ENCODE results near the gene HEXIM2.

The HEXIM2 gene

GRCh38 chr17:45138911-45139532 is 22.7 kb upstream of the HEXIM2 start:
- intact Hi-C loops (cut with DNase I), result loop anchor here (10.0 kb wide), 1 partner anchor 364 kb away; no protein-coding TSS in a partner anchor
- peak in 1 of 10 donors; percentile 62 for DNase-seq

- DNase-seq, result peak in 1 of 10 donors; percentile 27
- intact Hi-C loops (cut with DNase I), result loop anchor here (10.0 kb wide), 1 partner anchor 365 kb away; no protein-coding TSS in a partner anchor
Observed at GRCh38 chr17:45139533-45139920, 22.1 kb upstream of the HEXIM2 start.

GRCh38 chr17:45143094-45143670 is 18.5 kb upstream of the HEXIM2 start:
- intact Hi-C loops (cut with DNase I), result no loop called here
- DNase-seq, result peak in 1 of 10 donors; percentile 35

GRCh38 chr17:45143767-45144198 is 17.9 kb upstream of the HEXIM2 start:
- intact Hi-C loops (cut with DNase I), result no loop called here
- peak in 9 of 10 donors; percentile 27 to 89 (median 46) for DNase-seq

- DNase-seq, result peak in 4 of 10 donors; percentile 13 to 86 (median 70)
Observed at GRCh38 chr17:45144199-45145034, 17.3 kb upstream of the HEXIM2 start.

GRCh38 chr17:45145035-45145389 is 16.7 kb upstream of the HEXIM2 start:
- DNase-seq, result no peak
- intact Hi-C loops (cut with DNase I), result loop anchor here (5.0 kb wide), 1 partner anchor 172 kb away; the partner anchor contains the start of gene MAP3K14

More at GRCh38 chr17:45144199-45145034, 17.3 kb upstream of the HEXIM2 start:
- intact Hi-C loops (cut with DNase I), result loop anchor here (5.0 kb wide), 1 partner anchor 173 kb away; the partner anchor contains the start of gene MAP3K14

GRCh38 chr17:45146166-45146565 is 15.5 kb upstream of the HEXIM2 start:
- peak in 2 of 10 donors; percentile 59 for DNase-seq
- intact Hi-C loops (cut with DNase I), result loop anchor here (5.0 kb wide), 1 partner anchor 171 kb away; the partner anchor contains the start of gene MAP3K14

GRCh38 chr17:45146592-45146889 is 15.1 kb upstream of the HEXIM2 start:
- intact Hi-C loops (cut with DNase I), result loop anchor here (5.0 kb wide), 1 partner anchor 171 kb away; the partner anchor contains the start of gene MAP3K14
- DNase-seq, result no peak

GRCh38 chr17:45146890-45147580 is 14.6 kb upstream of the HEXIM2 start:
- intact Hi-C loops (cut with DNase I), result loop anchor here (5.0 kb wide), 1 partner anchor 170 kb away; the partner anchor contains the start of gene MAP3K14
- DNase-seq, result peak in 3 of 10 donors; percentile 29 to 83 (median 82)

- intact Hi-C loops (cut with DNase I), result loop anchor here (1.0 to 5.0 kb wide), 2 partner anchors 14 to 170 kb away; partner anchors contain the start of genes HEXIM2 and MAP3K14
- peak; percentile 61 to 96 (median 72) for DNase-seq
Observed at GRCh38 chr17:45147581-45148182, 14.0 kb upstream of the HEXIM2 start.

GRCh38 chr17:45148183-45149036 is 13.3 kb upstream of the HEXIM2 start, which contains the start of gene HEXIM1:
TSS of gene HEXIM1 (plus strand) at chr17:45148475. CDS start at chr17:45149191, 716 bp downstream.
- DNase-seq, result peak; percentile 99 to 100 (median 99)
- intact Hi-C loops (cut with DNase I), result loop anchor here (1.0 to 5.0 kb wide), 2 partner anchors 13 to 169 kb away; partner anchors contain the start of genes HEXIM2 and MAP3K14

GRCh38 chr17:45149037-45149668 is 12.5 kb upstream of the HEXIM2 start:
- DNase-seq, result peak; percentile 71 to 97 (median 84)
- intact Hi-C loops (cut with DNase I), result loop anchor here (5.0 kb wide), 1 partner anchor 168 kb away; the partner anchor contains the start of gene MAP3K14

- peak in 9 of 10 donors; percentile 41 to 95 (median 65) for DNase-seq
- intact Hi-C loops (cut with DNase I), result loop anchor here (5.0 kb wide), 1 partner anchor 167 kb away; the partner anchor contains the start of gene MAP3K14
Observed at GRCh38 chr17:45149669-45150664, 11.7 kb upstream of the HEXIM2 start.

GRCh38 chr17:45150911-45151809 is 10.5 kb upstream of the HEXIM2 start:
- intact Hi-C loops (cut with DNase I), result no loop called here
- no peak for DNase-seq

- DNase-seq, result peak in 1 of 10 donors; percentile 5
- intact Hi-C loops (cut with DNase I), result loop anchor here (5.0 kb wide), 1 partner anchor 42 kb away; no protein-coding TSS in a partner anchor
Observed at GRCh38 chr17:45155029-45155428, 6.6 kb upstream of the HEXIM2 start.

Measured in posterior cingulate gyrus (tissue), 11 donors.